DND-41 (cell line): ENCODE data around the gene MND1.

Source experiments
- ATAC-seq: fragments of 200-7000 bp; cut with Tn5 transposase; 3 replicates; pipeline ENCODE4 v1.9.1; 2021; ENCODE audit warnings: low read depth; ENCODE audit not compliant: insufficient read depth
- DNase-seq: peaks from one replicate; pipeline ENCODE4 v3.0.0-alpha.2; 2020
- H2AFZ ChIP-seq: 2 replicates; pipeline ENCODE4 v1.6.0; 2012; ENCODE audit warnings: low read depth, low read length
- H3K27ac ChIP-seq: 2 replicates; pipeline ENCODE4 v1.5.1; 2012; ENCODE audit warnings: low read length, inconsistent platforms
- H3K27me3 ChIP-seq: fragments of 200-600 bp; sonication (generic); 2 replicates; pipeline ENCODE4 v1.6.0; 2012; ENCODE audit warnings: low read length, mild to moderate bottlenecking, inconsistent platforms; ENCODE audit not compliant: insufficient read depth, poor library complexity
- H3K36me3 ChIP-seq: 2 replicates; pipeline ENCODE4 v1.5.1; 2012; ENCODE audit warnings: low read length, inconsistent platforms; ENCODE audit not compliant: insufficient read depth
- H3K4me1 ChIP-seq: 2 replicates; pipeline ENCODE4 v1.5.1; 2012; ENCODE audit warnings: mild to moderate bottlenecking, low read length; ENCODE audit not compliant: insufficient read depth
- H3K4me2 ChIP-seq: 2 replicates; pipeline ENCODE4 v1.6.0; 2012; ENCODE audit warnings: mild to moderate bottlenecking, moderate library complexity, low read length, inconsistent platforms; ENCODE audit not compliant: insufficient read depth
- H3K4me3 ChIP-seq, 2 experiments: fragments of 200-600 bp in 1 of 2; shearing (Covaris generic) in 1 of 2; 2 replicates each; pipeline ENCODE4 v1.5.1; 2012 to 2016; ENCODE audit warnings: inconsistent platforms in 2 of 2, low read length in 2 of 2, mild to moderate bottlenecking in 2 of 2, low read depth in 1 of 2, moderate library complexity in 1 of 2
- H3K79me2 ChIP-seq: 2 replicates; pipeline ENCODE4 v1.6.0; 2012; ENCODE audit warnings: low read length, inconsistent platforms; ENCODE audit not compliant: insufficient read depth
- H3K9ac ChIP-seq: 2 replicates; pipeline ENCODE4 v1.6.0; 2012; ENCODE audit warnings: low read depth, mild to moderate bottlenecking, inconsistent platforms, low read length, moderate library complexity
- H3K9me3 ChIP-seq: 2 replicates; pipeline ENCODE4 v1.5.1; 2012; ENCODE audit warnings: low read length, moderate library complexity, mild to moderate bottlenecking, inconsistent platforms; ENCODE audit not compliant: insufficient read depth, severe bottlenecking
- H4K20me1 ChIP-seq: 2 replicates; pipeline ENCODE4 v1.6.0; 2012; ENCODE audit warnings: low read length; ENCODE audit not compliant: insufficient read depth
- CTCF ChIP-seq: IDR thresholded peaks from 2 replicates; pipeline ENCODE4 v1.5.1; 2012; ENCODE audit warnings: borderline replicate concordance, low read length, moderate library complexity, mild to moderate bottlenecking; ENCODE audit not compliant: poor library complexity, severe bottlenecking; ENCODE audit errors: extremely low read depth
- EZH2 ChIP-seq: IDR thresholded peaks from 3 replicates; pipeline ENCODE4 v1.6.1; 2012; ENCODE audit warnings: borderline replicate concordance, low read depth, mild to moderate bottlenecking, moderate library complexity, low read length, inconsistent platforms; ENCODE audit not compliant: severe bottlenecking

The MND1 gene

GRCh38 chr4:153371701-153372234 is 27.3 kb downstream of the MND1 start:
- H3K27ac ChIP-seq: no peak overlapping the region; the same call in 1 of the 2 replicates
- ATAC-seq (no peak), DNase-seq (no peak)
- H2AFZ ChIP-seq: no peak overlapping the region
- H3K4me2 ChIP-seq: no peak overlapping the region
- no peaks in the 10 kb centered on the region for H3K4me1 ChIP-seq
- TF ChIP-seq CTCF (no peak), EZH2 (no peak)
- H3K9me3 ChIP-seq: peaks cover 17% of the 10 kb centered on the region
- no peaks in the 10 kb centered on the region for H3K27me3 ChIP-seq
- no peak overlapping the region for H3K9ac ChIP-seq
- no peaks in the 10 kb centered on the region for H4K20me1 ChIP-seq
- no peak overlapping the region for H3K4me3 ChIP-seq
- peaks cover 74% of the 10 kb centered on the region for H3K36me3 ChIP-seq
- H3K79me2 ChIP-seq: peaks cover 26% of the 10 kb centered on the region

GRCh38 chr4:153372967-153373562 is 28.6 kb downstream of the MND1 start:
- Histone ChIP-seq H4K20me1 (no peaks in the 10 kb centered on the region), H3K4me1 (no peaks in the 10 kb centered on the region), H2AFZ (no peak overlapping the region), H3K9ac (no peak overlapping the region), H3K36me3 (peaks cover 66% of the 10 kb centered on the region), H3K9me3 (peaks cover 17% of the 10 kb centered on the region), H3K27me3 (no peaks in the 10 kb centered on the region), H3K4me2 (no peak overlapping the region), H3K27ac (no peak overlapping the region), H3K79me2 (peaks cover 38% of the 10 kb centered on the region), H3K4me3 (no peak overlapping the region)
- TF ChIP-seq CTCF (no peak), EZH2 (no peak)
- ATAC-seq: no peak
- no peak for DNase-seq

- ATAC-seq (no peak), DNase-seq (no peak)
- H3K27ac ChIP-seq: no peak overlapping the region
- TF ChIP-seq EZH2 (no peak), CTCF (no peak)
- no peak overlapping the region for H3K9ac ChIP-seq
- peaks cover 59% of the 10 kb centered on the region for H3K36me3 ChIP-seq
- no peaks in the 10 kb centered on the region for H3K4me1 ChIP-seq
- H3K4me2 ChIP-seq: no peak overlapping the region
- no peak overlapping the region for H2AFZ ChIP-seq
- H3K79me2 ChIP-seq: peaks cover 38% of the 10 kb centered on the region
- no peaks in the 10 kb centered on the region for H4K20me1 ChIP-seq
- no peaks in the 10 kb centered on the region for H3K27me3 ChIP-seq
- H3K4me3 ChIP-seq: no peak overlapping the region
- peaks cover 17% of the 10 kb centered on the region for H3K9me3 ChIP-seq
Measured at GRCh38 chr4:153374442-153374841, 30.0 kb downstream of the MND1 start.

- H3K27ac ChIP-seq: no peak overlapping the region
Measured at GRCh38 chr4:153375303-153375702, 30.8 kb downstream of the MND1 start.

More at GRCh38 chr4:153375303-153375702, 30.8 kb downstream of the MND1 start:
- ATAC-seq (no peak), DNase-seq (no peak)
- H3K4me2 ChIP-seq: no peak overlapping the region
- peaks cover 53% of the 10 kb centered on the region for H3K36me3 ChIP-seq
- H3K9ac ChIP-seq: no peak overlapping the region
- no peak overlapping the region for H2AFZ ChIP-seq
- TF ChIP-seq EZH2: no peak
- no peak for TF ChIP-seq CTCF
- no peaks in the 10 kb centered on the region for H3K27me3 ChIP-seq
- peaks cover 17% of the 10 kb centered on the region for H3K9me3 ChIP-seq
- no peaks in the 10 kb centered on the region for H3K4me1 ChIP-seq
- H3K79me2 ChIP-seq: peaks cover 41% of the 10 kb centered on the region
- H3K4me3 ChIP-seq: no peak overlapping the region
- H4K20me1 ChIP-seq: no peaks in the 10 kb centered on the region
